ENCODE results near the gene RTCA. TPM values are rescaled to one million over a fixed set of nuclear protein-coding genes. Genes with fewer than 3 reads are reported as not detected.
"Not testable (repeated sequence)": the region's sequence is repeated elsewhere in the genome, so short reads cannot be mapped to it uniquely, and the experiment has no call there.

RTCA gene
- total RNA-seq, 6 experiments from 2014 or later = 47.4 to 55.7 (median 53.2) TPM

DNA sequence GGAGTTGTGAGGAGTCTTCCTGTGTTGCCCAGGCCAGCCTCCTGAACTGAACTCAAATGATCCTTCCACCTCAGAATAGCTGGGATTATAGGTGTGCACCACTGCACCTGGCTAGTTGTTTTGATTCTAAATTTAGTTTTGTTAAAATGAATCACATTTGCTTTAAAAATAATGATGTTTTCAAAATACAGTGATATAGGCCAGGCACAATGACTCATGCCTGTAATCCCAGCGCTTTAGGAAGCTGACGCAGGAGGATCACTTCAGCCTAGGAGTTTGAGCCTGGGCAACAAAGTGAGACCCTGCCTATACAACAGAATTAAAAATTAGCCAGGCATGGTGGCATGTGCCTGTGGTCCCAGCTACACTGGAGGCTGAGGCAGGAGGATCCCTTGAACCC lies 24.3 kb downstream of the RTCA start:
- DNase-seq = no peak
- Mint-ChIP-seq H3K36me3 (ENCODE audit: low read depth) (peaks cover 21% of the 10 kb centered on the region), H3K4me1 (ENCODE audit: low read depth) (no peaks in the 10 kb centered on the region), H3K9me3 (no peaks in the 10 kb centered on the region), H3K27ac (no peak overlapping the region), H3K27me3 (ENCODE audit: insufficient read depth) (no peaks in the 10 kb centered on the region), H3K4me3 (no peak overlapping the region)
- no peak for TF ChIP-seq CTCF (IDR thresholded peaks at IDR 0.05)

DNA sequence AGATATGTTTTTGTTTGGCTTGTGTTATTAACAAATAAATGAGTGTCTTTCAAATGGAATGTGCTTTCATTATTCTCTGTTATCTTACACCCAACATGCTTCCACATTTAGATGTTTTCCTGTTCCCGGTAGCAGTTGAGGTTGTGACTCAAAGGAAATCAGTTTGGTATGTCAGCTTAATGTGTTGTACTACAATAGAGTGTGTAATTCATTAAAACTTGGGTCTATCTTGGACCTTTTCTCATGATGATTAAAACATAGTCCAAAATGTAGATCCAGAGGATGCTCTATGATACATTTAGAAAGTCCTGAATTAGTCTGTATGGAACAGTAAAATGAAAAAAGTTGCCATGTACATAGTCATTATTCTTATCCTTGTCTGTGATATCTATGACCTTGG lies 26.7 kb downstream of the RTCA start:
- no peak for DNase-seq
- no peak overlapping the region; the same call in 1 of the 2 replicates for H3K27ac Mint-ChIP-seq
- H3K36me3 Mint-ChIP-seq (ENCODE audit: low read depth) = peaks cover 15% of the 10 kb centered on the region
- no peaks in the 10 kb centered on the region; the same call in 1 of the 2 replicates for H3K27me3 Mint-ChIP-seq (ENCODE audit: insufficient read depth)
- no peaks in the 10 kb centered on the region for H3K9me3 Mint-ChIP-seq
- no peak for TF ChIP-seq CTCF (IDR thresholded peaks at IDR 0.05)
- no peaks in the 10 kb centered on the region for H3K4me1 Mint-ChIP-seq (ENCODE audit: low read depth)
- H3K4me3 Mint-ChIP-seq = no peak overlapping the region

DNA sequence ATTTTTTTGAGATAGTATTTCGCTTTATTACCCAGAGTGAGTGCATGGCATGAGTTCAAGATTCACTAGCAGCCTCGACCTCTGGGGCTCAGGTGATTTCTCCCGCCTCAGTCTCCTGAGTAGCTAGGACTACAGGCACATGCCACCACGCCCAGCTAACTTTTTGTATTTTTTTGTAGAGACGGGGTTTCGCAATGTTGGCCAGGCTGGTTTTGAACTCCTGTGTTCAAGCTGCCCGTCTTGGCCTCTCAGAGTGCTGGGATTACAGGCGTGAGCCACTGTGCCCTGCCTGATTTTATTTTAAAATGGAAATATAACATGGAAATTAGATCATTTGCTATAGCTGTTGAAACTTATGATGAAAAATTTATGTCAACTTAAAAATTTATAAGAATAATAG lies 30.1 kb downstream of the RTCA start:
- no peaks in the 10 kb centered on the region; the same call in none of the 2 replicates for H3K27me3 Mint-ChIP-seq (ENCODE audit: insufficient read depth)
- peaks cover 15% of the 10 kb centered on the region for H3K36me3 Mint-ChIP-seq (ENCODE audit: low read depth)
- no peaks in the 10 kb centered on the region for H3K4me1 Mint-ChIP-seq (ENCODE audit: low read depth)
- DNase-seq = no peak
- H3K9me3 Mint-ChIP-seq = no peaks in the 10 kb centered on the region
- H3K4me3 Mint-ChIP-seq = no peak overlapping the region
- H3K27ac Mint-ChIP-seq = no peak overlapping the region
- TF ChIP-seq CTCF (IDR thresholded peaks at IDR 0.05) = no peak

GRCh38 chr1:100296997-100297396 lies 31.0 kb downstream of the RTCA start:
- H3K36me3 Mint-ChIP-seq (ENCODE audit: low read depth) = peaks cover 15% of the 10 kb centered on the region
- not testable (repeated sequence) for H3K4me1 Mint-ChIP-seq (ENCODE audit: low read depth); H3K27me3 Mint-ChIP-seq (ENCODE audit: insufficient read depth); DNase-seq; H3K9me3 Mint-ChIP-seq; H3K27ac Mint-ChIP-seq; H3K4me3 Mint-ChIP-seq

DNA sequence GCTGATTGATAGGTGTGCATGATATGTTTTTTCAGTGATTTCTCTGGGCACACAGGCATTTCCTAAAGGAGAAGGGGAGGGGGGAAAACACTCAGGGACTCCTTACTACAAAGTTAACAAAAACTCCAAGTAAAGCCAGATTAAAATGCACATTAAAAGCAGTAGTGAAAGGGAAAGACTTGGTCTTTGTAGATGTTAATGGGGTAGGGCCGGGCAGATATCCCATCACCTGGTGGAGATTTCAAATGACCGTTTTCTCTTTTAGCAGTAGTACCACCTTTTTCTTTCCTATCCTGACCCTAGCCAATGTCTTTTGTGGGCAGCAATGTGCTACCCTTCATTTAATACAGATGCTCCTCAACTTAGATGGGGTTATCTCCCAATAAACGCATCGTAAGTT lies 32.5 kb downstream of the RTCA start:
- no peaks in the 10 kb centered on the region for H3K4me1 Mint-ChIP-seq (ENCODE audit: low read depth)
- no peaks in the 10 kb centered on the region for H3K9me3 Mint-ChIP-seq
- H3K4me3 Mint-ChIP-seq = no peak overlapping the region
- DNase-seq = no peak
- peaks cover 6% of the 10 kb centered on the region for H3K36me3 Mint-ChIP-seq (ENCODE audit: low read depth)
- H3K27me3 Mint-ChIP-seq (ENCODE audit: insufficient read depth) = peaks cover 4% of the 10 kb centered on the region
- TF ChIP-seq CTCF (IDR thresholded peaks at IDR 0.05) = no peak
- H3K27ac Mint-ChIP-seq = no peak overlapping the region

DNA sequence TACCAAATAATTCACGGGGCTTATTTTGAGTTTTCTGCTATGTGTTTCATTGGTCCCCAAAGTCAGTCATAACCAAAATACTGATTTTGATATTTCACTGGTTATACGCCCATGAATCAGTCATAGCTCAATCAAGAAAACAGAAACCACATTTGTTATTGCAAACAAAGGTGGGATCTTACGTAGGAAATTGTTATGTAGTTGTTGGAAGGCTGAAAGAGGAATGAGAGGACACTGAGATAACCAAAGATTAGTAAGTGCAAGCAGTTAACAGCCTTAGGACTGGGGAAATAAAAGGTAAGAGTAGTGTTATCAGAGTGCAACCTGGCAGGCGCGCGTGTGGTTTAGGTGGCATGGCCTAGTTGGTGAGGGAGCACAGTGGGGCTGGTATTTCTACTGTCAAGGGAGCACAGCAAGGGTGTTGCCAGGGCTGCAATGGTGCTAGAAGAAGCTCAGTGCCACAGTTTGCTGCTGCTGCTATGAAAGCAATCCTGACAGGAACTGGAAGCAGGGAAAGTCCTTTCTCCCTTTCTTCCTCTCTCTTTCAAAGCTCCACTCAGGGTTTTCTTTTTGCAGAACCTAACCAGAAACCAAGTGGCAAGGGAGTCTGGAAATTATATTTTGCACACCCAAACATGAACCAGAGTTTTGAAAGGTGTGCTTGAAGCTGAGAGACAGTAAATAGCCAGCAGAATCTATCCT lies 33.7 kb downstream of the RTCA start:
- TF ChIP-seq CTCF (IDR thresholded peaks at IDR 0.05) = no peak
- Mint-ChIP-seq H3K9me3 (no peaks in the 10 kb centered on the region), H3K27me3 (ENCODE audit: insufficient read depth) (peaks cover 5% of the 10 kb centered on the region), H3K4me1 (ENCODE audit: low read depth) (no peaks in the 10 kb centered on the region), H3K4me3 (no peak overlapping the region), H3K36me3 (ENCODE audit: low read depth) (peaks cover 6% of the 10 kb centered on the region), H3K27ac (no peak overlapping the region)
- DNase-seq = no peak

Measured in HFFc6 (cell line).